Mesendoderm (in vitro differentiated cells): ENCODE results near the gene ISL2.

Experiments
- DNase-seq: peaks from one replicate; pipeline ENCODE4 v3.0.0; 2013
- H2AK5ac ChIP-seq: 2 replicates; pipeline ENCODE4 v1.6.1; 2013; ENCODE audit warnings: low read length, inconsistent platforms
- H2BK120ac ChIP-seq: 2 replicates; pipeline ENCODE4 v1.6.1; 2013; ENCODE audit warnings: low read depth, mild to moderate bottlenecking, low read length, moderate library complexity, mixed read lengths
- H2BK15ac ChIP-seq: replicated peaks from 2 replicates; pipeline ENCODE4 v1.6.1; 2013; ENCODE audit warnings: low read depth, mild to moderate bottlenecking, moderate library complexity
- H2BK5ac ChIP-seq: 2 replicates; pipeline ENCODE4 v1.6.1; 2013; ENCODE audit warnings: low read length, inconsistent platforms
- H3K18ac ChIP-seq: 2 replicates; pipeline ENCODE4 v1.6.1; 2013; ENCODE audit warnings: mild to moderate bottlenecking, low read length, mixed read lengths
- H3K23ac ChIP-seq: one replicate; pipeline ENCODE4 v1.6.1; 2013; ENCODE audit warnings: low read length
- H3K27ac ChIP-seq: 2 replicates; pipeline ENCODE4 v1.5.1; 2013; ENCODE audit warnings: low read depth, mild to moderate bottlenecking, inconsistent platforms, low read length, moderate library complexity
- H3K27me3 ChIP-seq: 2 replicates; pipeline ENCODE4 v1.6.1; 2013; ENCODE audit warnings: low read length, control low read depth, mild to moderate bottlenecking, inconsistent platforms; ENCODE audit not compliant: insufficient read depth, poor library complexity
- H3K36me3 ChIP-seq: 2 replicates; pipeline ENCODE4 v1.6.1; 2013; ENCODE audit warnings: low read length, inconsistent platforms; ENCODE audit not compliant: control insufficient read depth, insufficient read depth
- H3K4ac ChIP-seq: one replicate; pipeline ENCODE4 v1.6.1; 2013; ENCODE audit warnings: low read depth, mild to moderate bottlenecking, low read length, moderate library complexity
- H3K4me1 ChIP-seq: 2 replicates; pipeline ENCODE4 v1.6.1; 2013; ENCODE audit warnings: low read depth, low read length, inconsistent platforms; ENCODE audit not compliant: control insufficient read depth
- H3K4me2 ChIP-seq: 2 replicates; pipeline ENCODE4 v1.6.1; 2013; ENCODE audit warnings: low read length
- H3K4me3 ChIP-seq: 2 replicates; pipeline ENCODE4 v1.5.1; 2013; ENCODE audit warnings: mild to moderate bottlenecking, low read length
- H3K56ac ChIP-seq: one replicate; pipeline ENCODE4 v1.6.1; 2013; ENCODE audit warnings: low read length
- H3K79me1 ChIP-seq: 2 replicates; pipeline ENCODE4 v1.6.1; 2013; ENCODE audit warnings: low read length, inconsistent platforms
- H3K79me2 ChIP-seq: 2 replicates; pipeline ENCODE4 v1.6.1; 2013; ENCODE audit warnings: mild to moderate bottlenecking, low read length; ENCODE audit not compliant: control insufficient read depth, insufficient read depth
- H3K9ac ChIP-seq: 2 replicates; pipeline ENCODE4 v1.6.1; 2013; ENCODE audit warnings: low read length, inconsistent platforms
- H4K5ac ChIP-seq: one replicate; pipeline ENCODE4 v1.6.1; 2013; ENCODE audit warnings: low read length
- H4K8ac ChIP-seq: one replicate; pipeline ENCODE4 v1.6.1; 2013; ENCODE audit warnings: low read depth, mild to moderate bottlenecking, control low read depth, low read length, moderate library complexity
- WGBS: extraction: QIAGEN DNeasy Blood & Tissue Kit; methylation state at CpG from one replicate; pipeline ENCODE4 v1.1.7; 2013; ENCODE audit warnings: low lambda C conversion rate, missing lambda C conversion rate; ENCODE audit not compliant: insufficient coverage; ENCODE audit errors: extremely low coverage; 5-methylcytosine and 5-hydroxymethylcytosine counted together

Gene ISL2

GRCh38 chr15:76337696-76338485 is 1.3 kb downstream of the ISL2 start:
- Histone ChIP-seq H3K4me1 (peaks cover 2% of the 10 kb centered on the region), H3K9ac (peak overlapping the region; percentile 55), H4K8ac (no peak overlapping the region), H3K4me2 (peak overlapping the region; percentile 70), H3K4me3 (no peak overlapping the region), H3K27ac (no peak overlapping the region), H4K5ac (no peak overlapping the region), H3K23ac (peak overlapping the region; percentile 16), H3K27me3 (peaks cover 55% of the 10 kb centered on the region), H3K4ac (no peak overlapping the region), H2BK15ac (no peak overlapping the region), H2AK5ac (no peak overlapping the region), H3K18ac (no peak overlapping the region), H2BK5ac (no peak overlapping the region), H3K79me2 (no peaks in the 10 kb centered on the region), H2BK120ac (no peak overlapping the region), H3K36me3 (no peaks in the 10 kb centered on the region), H3K56ac (peak overlapping the region; percentile 66), H3K79me1 (no peaks in the 10 kb centered on the region)
- peak; percentile 63 for DNase-seq
- no CpG with 5 or more reads among the region's 89 CpGs for WGBS

- no peak overlapping the region for H4K5ac ChIP-seq
- no peak overlapping the region for H2BK5ac ChIP-seq
- WGBS, result no CpG with 5 or more reads among the region's 26 CpGs
- H3K36me3 ChIP-seq, result no peaks in the 10 kb centered on the region
- H3K4me3 ChIP-seq, result no peak overlapping the region
- peak overlapping the region; percentile 55 for H3K9ac ChIP-seq
- no peak overlapping the region for H3K4ac ChIP-seq
- no peak overlapping the region for H2BK120ac ChIP-seq
- H3K4me2 ChIP-seq, result no peak overlapping the region
- H2BK15ac ChIP-seq, result no peak overlapping the region
- H2AK5ac ChIP-seq, result no peak overlapping the region
- H3K27me3 ChIP-seq, result peaks cover 61% of the 10 kb centered on the region
- peaks cover 4% of the 10 kb centered on the region for H3K4me1 ChIP-seq
- no peak overlapping the region for H3K27ac ChIP-seq
- H3K18ac ChIP-seq, result no peak overlapping the region
- no peak overlapping the region for H4K8ac ChIP-seq
- H3K56ac ChIP-seq, result peak overlapping the region; percentile 66
- no peaks in the 10 kb centered on the region for H3K79me2 ChIP-seq
- no peaks in the 10 kb centered on the region for H3K79me1 ChIP-seq
- H3K23ac ChIP-seq, result no peak overlapping the region
- peak; percentile 11 for DNase-seq
These were observed 2.1 kb downstream of the ISL2 start for GRCh38 chr15:76338486-76339304.

- Histone ChIP-seq H3K4me3 (no peak overlapping the region), H2AK5ac (no peak overlapping the region), H2BK15ac (no peak overlapping the region), H3K79me1 (no peaks in the 10 kb centered on the region), H3K23ac (no peak overlapping the region), H3K4ac (no peak overlapping the region), H3K36me3 (no peaks in the 10 kb centered on the region), H3K4me2 (peak overlapping the region; percentile 44), H4K5ac (no peak overlapping the region), H3K79me2 (no peaks in the 10 kb centered on the region), H4K8ac (no peak overlapping the region), H2BK5ac (no peak overlapping the region), H3K27me3 (peaks cover 65% of the 10 kb centered on the region), H3K56ac (peak overlapping the region; percentile 44), H3K27ac (no peak overlapping the region), H3K18ac (no peak overlapping the region), H2BK120ac (no peak overlapping the region), H3K4me1 (peaks cover 7% of the 10 kb centered on the region), H3K9ac (peak overlapping the region; percentile 12)
- WGBS, result no CpG with 5 or more reads among the region's 48 CpGs
- DNase-seq, result peak; percentile 48
These were observed 3.0 kb downstream of the ISL2 start for GRCh38 chr15:76339305-76340197.

GRCh38 chr15:76340198-76340802 is 3.7 kb downstream of the ISL2 start:
- H2AK5ac ChIP-seq, result no peak overlapping the region
- H3K79me1 ChIP-seq, result no peaks in the 10 kb centered on the region
- H4K5ac ChIP-seq, result no peak overlapping the region
- H3K36me3 ChIP-seq, result no peaks in the 10 kb centered on the region
- H3K56ac ChIP-seq, result peak overlapping the region; percentile 51
- no peak overlapping the region for H3K23ac ChIP-seq
- peak; percentile 44 for DNase-seq
- peak overlapping the region; percentile 44 for H3K4me2 ChIP-seq
- H3K4me3 ChIP-seq, result no peak overlapping the region
- H2BK15ac ChIP-seq, result no peak overlapping the region
- H2BK5ac ChIP-seq, result no peak overlapping the region
- H3K9ac ChIP-seq, result peak overlapping the region; percentile 33
- no peak overlapping the region for H3K4ac ChIP-seq
- peaks cover 66% of the 10 kb centered on the region for H3K27me3 ChIP-seq
- H4K8ac ChIP-seq, result no peak overlapping the region
- peaks cover 7% of the 10 kb centered on the region for H3K4me1 ChIP-seq
- no CpG with 5 or more reads among the region's 53 CpGs for WGBS
- H3K18ac ChIP-seq, result peak overlapping the region; percentile 8
- no peaks in the 10 kb centered on the region for H3K79me2 ChIP-seq
- H3K27ac ChIP-seq, result no peak overlapping the region
- H2BK120ac ChIP-seq, result no peak overlapping the region

- Histone ChIP-seq H3K4me1 (peaks cover 11% of the 10 kb centered on the region), H3K79me1 (no peaks in the 10 kb centered on the region), H2BK15ac (no peak overlapping the region), H3K9ac (peak overlapping the region; percentile 33), H3K79me2 (no peaks in the 10 kb centered on the region), H3K4me3 (no peak overlapping the region), H2BK5ac (no peak overlapping the region), H3K18ac (peak overlapping the region; percentile 8), H2BK120ac (no peak overlapping the region), H3K56ac (peak overlapping the region; percentile 59), H3K27me3 (peaks cover 69% of the 10 kb centered on the region), H4K5ac (no peak overlapping the region), H4K8ac (no peak overlapping the region), H3K27ac (no peak overlapping the region), H3K36me3 (no peaks in the 10 kb centered on the region), H3K4me2 (peak overlapping the region; percentile 44), H2AK5ac (no peak overlapping the region), H3K4ac (no peak overlapping the region), H3K23ac (no peak overlapping the region)
- no CpG with 5 or more reads among the region's 35 CpGs for whole genome bisulfite sequencing
- DNase-seq, result peak; percentile 75
These were observed 4.3 kb downstream of the ISL2 start for GRCh38 chr15:76340803-76341365.
